ENCODE results near the gene CFAP100.

Gene CFAP100

DNA sequence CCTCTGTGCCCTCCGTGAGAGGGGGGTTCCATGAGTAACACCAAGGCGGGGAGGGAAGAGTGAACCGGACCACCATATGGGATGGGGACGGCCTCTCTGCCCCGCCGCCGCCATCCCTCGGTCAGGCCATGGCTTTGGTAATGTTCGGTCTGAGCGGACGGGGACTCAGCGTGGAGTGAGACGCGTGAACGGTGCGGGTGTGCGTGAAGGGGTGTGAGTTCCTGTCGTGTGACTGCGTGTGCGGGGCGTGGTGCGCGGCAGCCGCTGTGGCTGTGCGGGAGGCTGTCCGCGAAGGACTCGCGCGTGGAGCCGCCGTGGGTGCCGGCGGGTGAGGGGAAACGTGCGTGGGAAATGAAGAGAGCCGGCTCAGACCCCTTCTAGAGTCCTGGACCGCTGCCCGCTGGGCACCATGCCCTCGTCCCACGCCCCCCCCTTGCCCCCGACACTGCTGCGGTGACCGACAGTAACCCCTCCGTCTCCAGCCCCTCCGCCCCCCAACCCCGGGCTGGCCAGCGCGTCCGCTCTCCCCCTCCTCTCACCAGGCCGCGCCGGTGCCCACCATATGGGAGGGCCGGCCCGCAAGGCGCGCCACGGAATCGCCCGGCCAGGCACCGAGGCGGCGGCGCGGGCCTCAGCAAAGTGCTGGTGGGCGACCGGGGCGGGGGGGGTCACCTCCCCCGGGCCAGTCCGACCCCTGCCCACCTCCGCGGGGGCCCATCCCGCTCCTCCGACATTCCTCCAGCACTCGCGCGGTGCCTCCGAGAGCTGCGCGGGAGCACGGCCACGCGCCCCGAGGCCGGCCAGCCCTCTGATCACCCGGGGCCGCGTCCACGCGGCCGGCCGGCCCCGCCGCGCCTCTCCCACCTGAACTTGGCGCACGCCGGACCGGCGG lies 38.1 kb upstream of the CFAP100 start:
- no peak for DNase-seq (ENCODE audit: low read depth)

DNA sequence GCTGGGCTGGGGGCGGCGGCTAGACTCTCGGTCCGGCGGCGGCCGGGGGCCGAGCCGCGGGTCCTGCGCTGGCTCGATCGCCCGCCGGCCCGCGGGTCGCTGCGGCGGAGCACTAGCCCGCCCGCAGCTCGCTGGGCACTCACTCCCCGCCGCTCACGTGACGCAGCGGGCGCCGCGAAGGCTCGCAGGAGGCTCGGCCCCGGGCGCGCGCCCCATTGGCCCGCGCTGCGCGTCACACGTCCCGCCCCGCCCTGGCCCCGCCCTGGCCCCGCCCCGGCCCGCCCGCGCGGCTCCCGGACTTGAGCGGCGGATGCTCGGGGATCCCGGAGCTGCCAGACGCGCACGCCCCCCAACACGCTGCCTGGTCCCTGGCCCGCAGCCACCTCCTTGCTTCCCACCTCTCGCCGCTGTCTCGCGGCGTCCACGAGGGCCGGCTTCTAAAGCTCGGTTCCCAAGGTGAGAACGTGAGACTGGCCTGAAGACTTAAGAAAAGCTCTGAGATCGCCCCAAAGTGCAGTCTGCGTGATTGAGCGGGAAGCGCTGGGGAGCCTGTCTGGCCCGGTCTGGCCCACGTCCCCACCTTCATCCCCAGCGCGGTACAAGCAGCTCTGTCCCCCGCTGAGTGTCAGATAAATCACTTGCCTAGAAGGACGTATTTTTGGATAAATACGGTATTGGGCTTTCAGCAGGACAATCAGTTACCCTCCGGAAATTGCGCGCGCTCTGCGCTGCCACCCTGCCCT lies 37.2 kb upstream of the CFAP100 start, which contains the start of gene KLF15:
Gene KLF15, minus strand, starts transcription at position 114 of the 743 bp plus-strand sequence. CDS start 4,486 bp downstream, outside the sequence.
- peak; percentile 86 for DNase-seq (ENCODE audit: low read depth)

GRCh38 chr3:126358038-126358815 lies 36.5 kb upstream of the CFAP100 start:
- DNase-seq (ENCODE audit: low read depth), result no peak

DNA sequence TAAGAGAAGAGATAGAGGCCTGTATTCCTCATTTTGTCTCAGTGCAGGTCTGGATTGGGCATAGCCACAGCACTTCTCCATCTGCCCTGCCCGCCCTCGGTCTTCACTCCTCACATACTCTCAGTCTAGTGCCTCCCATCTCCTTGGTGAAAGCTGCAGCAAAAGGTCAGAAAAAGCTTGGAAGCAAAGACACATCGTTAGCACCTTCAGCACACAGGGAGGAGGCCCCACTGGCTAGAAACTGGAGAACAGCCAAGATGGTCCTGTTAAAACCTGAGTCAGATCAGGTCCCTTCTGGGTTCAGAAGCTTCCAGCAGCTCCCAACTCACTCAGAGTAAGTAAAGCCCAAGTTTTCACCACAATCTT lies 35.9 kb upstream of the CFAP100 start:
- no peak for DNase-seq (ENCODE audit: low read depth)

GRCh38 chr3:126360046-126360713 lies 34.5 kb upstream of the CFAP100 start:
- no peak for DNase-seq (ENCODE audit: low read depth)

DNA sequence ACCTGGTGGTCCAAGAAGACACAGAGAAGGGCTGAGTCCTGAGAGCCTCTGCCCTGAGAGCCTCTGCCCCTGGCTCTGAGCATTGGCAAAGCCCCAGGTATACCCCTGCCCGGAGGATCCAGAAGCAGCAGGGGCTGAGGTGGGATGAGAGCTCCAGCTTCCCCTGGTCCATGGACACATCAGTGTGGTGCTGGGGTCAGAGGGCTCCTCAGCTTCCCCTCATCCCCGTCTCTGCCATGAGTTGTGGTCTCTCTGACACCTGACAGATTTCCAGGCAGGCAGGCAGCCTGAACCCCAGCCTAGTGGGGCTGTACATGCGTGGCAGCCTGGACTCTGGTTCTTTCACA lies 34.0 kb upstream of the CFAP100 start:
- no peak for DNase-seq (ENCODE audit: low read depth)

GRCh38 chr3:126361211-126361610 lies 33.5 kb upstream of the CFAP100 start:
- no peak for DNase-seq (ENCODE audit: low read depth)

- no peak for DNase-seq (ENCODE audit: low read depth)
Measured at GRCh38 chr3:126364130-126364695, 30.5 kb upstream of the CFAP100 start.

GRCh38 chr3:126364731-126365301 lies 29.9 kb upstream of the CFAP100 start:
- DNase-seq (ENCODE audit: low read depth), result no peak

DNA sequence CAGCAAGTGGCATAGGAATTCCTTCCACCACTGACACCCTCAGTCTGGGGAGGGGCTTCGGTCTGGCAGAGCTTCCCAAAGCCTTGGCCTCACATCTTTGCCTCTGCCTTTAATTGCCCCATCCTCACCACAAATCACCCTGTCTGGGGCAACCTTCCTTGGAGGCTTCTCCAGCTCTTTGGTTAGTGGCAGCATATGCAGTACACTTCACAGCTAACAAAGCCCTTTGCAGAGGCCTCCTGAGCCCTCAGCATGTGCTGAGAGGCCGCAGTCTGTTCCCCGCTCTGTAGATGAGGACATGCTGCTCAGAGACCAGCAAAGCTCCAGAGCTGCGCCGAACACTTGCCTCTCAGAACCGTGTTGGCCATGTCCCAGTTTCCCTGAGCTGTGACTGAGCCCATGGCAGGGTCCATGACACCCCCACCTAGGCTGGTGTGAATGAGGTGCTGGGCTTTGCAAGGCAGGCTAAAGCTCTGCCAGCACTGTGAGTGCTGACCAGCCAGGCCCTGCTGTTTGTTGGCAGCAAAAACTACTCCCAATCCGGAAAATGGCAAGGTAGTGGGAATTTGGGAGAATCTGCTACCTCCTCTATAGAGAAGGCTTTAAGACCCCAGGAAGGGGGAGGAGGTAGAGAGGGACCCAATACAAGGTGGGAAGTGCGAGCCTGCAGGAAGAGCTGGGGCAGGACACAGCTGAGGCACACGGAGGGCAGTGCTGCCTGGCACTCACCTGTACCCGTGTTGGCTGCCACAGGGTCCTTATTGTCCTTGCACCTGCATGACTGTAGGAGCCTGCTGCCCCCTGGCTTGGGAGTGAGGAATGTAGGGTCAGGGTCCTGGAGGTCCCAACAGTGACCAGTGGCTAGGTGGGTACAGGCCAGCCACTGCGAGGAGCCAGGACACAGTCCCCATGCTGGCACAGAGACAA lies 29.1 kb upstream of the CFAP100 start:
- DNase-seq (ENCODE audit: low read depth), result no peak

GRCh38 chr3:126367316-126367805 lies 27.3 kb upstream of the CFAP100 start:
- no peak for DNase-seq (ENCODE audit: low read depth)

- no peak for DNase-seq (ENCODE audit: low read depth)
Measured at GRCh38 chr3:126369490-126369889, 25.2 kb upstream of the CFAP100 start.

DNA sequence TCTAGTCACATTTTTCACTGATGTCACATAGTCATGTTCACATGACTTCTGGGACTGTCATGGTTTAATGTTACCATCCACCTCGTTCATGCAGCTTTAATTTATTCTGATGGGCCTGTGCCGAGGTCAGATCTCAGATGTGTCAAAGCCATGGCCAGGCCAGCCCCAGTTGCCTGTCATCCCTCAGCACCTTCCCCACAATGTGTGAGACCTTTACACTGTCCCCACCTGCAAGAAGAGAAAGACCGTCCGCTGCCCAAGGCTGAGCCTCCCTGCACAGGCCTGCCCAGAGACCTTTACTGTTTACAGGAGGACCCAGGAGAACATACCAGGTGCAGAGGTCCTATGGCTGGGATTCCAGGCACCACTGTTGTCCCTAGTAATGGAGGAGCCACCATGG lies 24.7 kb upstream of the CFAP100 start:
- no peak for DNase-seq (ENCODE audit: low read depth)

GRCh38 chr3:126370606-126371005 lies 24.1 kb upstream of the CFAP100 start:
- DNase-seq (ENCODE audit: low read depth), result no peak

DNA sequence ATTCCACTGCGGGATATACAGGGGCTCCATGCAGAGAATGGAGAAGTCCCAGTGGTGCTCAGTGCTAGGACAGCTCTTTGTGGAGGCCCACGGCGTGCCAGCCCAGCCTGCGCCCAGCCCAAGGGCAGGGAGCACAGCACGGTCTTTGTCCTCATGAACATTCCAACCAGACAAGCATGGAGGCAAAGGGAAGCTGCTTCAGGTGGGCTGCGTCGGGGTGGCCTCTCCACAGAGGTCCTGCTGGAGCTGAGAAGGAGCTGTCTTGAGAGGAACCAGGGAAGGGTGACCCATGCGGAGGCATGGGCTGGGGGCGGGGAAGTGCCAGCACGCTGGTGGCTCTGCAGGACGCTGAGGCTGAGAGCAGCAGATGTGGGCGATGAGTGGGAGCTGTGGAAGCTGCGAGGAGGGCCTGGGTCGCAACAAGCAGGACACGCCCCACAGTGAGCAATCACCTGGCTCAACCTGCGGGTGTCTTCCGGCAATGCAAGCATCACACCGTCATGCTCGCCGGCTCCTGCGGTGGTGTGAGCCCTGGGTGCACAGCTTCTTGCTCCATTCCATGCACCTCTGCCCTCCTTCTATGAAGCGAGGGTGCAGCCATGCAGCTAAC lies 23.5 kb upstream of the CFAP100 start:
- no peak for DNase-seq (ENCODE audit: low read depth)

DNA sequence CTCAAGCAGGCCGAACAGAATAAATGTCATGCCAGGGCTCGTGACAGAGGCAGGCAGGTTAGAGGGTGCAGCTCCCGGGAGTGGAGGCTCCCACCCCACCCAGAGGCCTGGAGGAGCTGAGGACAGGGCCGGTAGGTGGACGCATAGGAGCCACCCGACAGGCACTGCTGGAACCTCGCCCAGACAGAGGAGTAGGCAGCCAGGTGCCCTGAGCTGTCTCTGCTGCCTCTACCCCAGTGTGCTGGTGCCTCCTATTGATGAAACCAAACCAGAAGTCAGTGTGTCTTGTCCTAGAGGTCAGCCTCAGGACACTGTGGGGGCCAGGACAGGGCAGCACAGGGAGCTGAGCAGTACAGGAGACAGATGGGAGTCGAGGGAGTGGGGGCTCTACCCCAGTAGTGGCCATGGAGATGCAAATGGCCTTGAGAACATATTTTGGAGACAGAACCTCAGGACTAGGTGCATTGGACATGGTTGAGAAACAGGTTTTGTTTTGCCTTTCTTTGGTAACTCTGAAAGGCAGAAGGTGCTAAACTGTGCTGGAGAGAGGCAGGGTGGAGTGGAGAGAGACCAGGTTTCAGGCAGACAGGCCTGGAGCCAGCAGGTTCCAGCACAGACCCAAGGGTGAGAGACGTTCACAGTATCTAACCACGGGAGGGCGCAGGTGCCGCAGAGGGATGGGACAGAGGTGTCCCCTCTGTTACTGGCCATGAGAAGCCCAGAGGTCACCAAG lies 22.1 kb upstream of the CFAP100 start:
- no peak for DNase-seq (ENCODE audit: low read depth)

DNA sequence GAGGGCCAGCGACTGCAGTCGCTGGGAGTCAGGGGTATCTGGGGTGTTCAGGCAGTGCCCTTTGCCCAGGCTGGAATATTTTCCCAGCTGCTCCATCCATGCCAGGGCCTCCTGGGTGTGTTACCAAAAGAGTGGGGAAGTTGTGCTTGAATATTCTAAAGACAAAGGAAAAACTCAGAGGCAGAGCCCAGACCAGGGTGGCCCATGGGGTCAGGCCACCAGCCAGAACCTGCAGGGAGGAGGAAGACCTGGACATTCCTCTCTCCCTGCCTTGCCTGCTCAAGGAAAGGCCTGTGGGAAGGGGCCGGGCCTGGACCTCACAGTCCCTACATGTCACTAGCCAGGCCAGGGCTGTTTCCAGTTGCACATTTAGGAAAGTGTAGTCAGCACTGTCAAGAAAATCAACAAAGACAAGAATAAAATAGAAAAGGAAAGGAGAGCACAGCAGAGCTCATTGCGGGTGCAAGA lies 21.5 kb upstream of the CFAP100 start:
- DNase-seq (ENCODE audit: low read depth), result no peak

DNA sequence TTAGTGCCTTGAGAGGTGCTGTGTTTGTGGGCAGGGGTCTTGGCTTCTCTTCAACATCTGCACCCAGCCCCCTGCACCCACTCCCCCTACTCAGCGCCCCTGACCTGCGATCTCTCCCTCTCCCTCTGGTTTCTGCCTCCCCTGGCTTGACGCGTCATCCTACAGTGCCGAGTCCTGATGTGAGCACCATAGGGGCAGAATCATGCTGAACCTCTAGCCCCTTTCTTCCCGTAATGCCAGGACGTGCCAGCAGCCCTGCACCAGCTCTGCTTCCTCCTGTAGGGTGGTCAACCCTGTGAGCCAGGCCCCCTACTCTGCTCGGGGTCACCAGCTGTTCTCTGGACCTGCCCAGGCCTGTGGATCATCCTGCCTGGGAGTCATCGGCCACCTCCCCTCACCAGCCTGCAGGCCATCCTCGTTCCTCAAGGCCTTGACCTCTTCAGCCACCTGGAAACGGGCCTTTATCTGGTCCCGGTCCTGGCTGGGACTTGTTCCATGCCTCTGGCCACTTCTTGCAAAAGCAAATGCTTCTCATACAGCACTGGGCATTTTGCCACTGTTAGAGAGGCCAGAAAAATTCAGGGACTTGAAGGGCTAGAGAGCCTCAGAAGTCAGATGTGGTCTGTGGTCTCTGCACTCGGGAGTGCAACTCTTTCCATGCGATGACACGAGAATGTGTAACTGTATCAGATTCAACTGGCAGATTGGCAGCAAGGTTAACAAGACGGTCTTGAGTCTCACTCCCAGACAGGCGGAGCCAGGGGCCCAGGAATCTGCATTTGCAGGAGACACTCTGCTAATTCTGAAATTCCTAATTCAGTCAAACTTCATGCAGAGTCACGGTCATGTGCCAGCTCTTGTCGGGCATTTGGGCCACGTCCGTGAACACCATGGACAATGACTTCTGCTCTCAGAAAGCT lies 20.8 kb upstream of the CFAP100 start:
- peak; percentile 89 for DNase-seq (ENCODE audit: low read depth)

All from fibroblast of gingiva (primary cell).